ENCODE measurements around the gene ABHD14A.

DNA sequence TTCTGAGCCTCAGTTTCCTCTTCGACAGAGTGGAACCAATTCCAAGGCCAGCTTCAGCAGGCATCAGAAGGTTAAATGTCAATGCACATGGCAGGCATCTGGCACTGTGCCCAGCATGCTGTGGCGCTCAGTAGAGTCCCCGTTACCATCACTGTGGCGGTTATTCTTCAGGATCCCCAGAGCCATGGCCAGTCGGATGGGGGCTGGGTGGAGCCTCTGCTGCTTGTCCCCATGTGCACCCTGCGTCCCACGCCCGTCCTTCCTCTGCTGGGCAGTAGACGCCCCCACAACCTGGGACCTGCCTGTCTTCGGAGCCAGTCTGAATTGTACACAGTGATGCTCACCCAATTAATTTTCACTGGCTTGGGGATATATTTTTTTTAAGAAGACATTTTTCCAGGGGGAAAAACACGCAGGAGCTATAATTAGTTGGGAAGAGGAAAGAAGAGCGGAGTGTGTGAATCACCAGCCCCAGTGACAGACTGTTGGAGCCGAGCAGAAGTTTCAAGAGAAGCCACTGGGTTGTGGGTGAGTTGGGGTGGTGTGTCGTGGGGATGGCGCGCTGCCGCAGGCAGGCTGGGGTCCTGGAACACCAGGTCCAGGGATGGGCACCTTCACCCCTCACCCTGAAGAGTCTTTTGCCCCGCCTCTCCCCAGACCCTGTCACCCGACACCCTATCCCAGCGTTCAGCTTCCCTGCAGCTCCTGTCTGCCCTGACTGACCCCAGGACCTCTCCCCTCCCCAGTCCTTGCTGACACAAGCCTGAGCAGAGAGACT, 47.6 kb downstream of the ABHD14A start:
- TF ChIP-seq, protein P1, sequence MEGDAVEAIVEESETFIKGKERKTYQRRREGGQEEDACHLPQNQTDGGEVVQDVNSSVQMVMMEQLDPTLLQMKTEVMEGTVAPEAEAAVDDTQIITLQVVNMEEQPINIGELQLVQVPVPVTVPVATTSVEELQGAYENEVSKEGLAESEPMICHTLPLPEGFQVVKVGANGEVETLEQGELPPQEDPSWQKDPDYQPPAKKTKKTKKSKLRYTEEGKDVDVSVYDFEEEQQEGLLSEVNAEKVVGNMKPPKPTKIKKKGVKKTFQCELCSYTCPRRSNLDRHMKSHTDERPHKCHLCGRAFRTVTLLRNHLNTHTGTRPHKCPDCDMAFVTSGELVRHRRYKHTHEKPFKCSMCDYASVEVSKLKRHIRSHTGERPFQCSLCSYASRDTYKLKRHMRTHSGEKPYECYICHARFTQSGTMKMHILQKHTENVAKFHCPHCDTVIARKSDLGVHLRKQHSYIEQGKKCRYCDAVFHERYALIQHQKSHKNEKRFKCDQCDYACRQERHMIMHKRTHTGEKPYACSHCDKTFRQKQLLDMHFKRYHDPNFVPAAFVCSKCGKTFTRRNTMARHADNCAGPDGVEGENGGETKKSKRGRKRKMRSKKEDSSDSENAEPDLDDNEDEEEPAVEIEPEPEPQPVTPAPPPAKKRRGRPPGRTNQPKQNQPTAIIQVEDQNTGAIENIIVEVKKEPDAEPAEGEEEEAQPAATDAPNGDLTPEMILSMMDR (IDR thresholded peaks at IDR 0.05), result no peak
- TF ChIP-seq POLR2A (IDR thresholded peaks at IDR 0.05; ENCODE audit: low read depth), result no peak

Data from esophagus muscularis mucosa (tissue), 3 donors.